Calu3 (cell line): ENCODE results near the gene GALNTL6. TPM values are rescaled to one million over a fixed set of nuclear protein-coding genes. Genes with fewer than 3 reads are reported as not detected.

Experiments used
- BruUV-seq: library from RNA; stranded (reverse); fragments of 400-500 nt; replicated peaks from 2 replicates; lab custom pipeline; 2021; lab: Mats Ljungman, UMichigan
- CTCF ChIA-PET: fragments of 300-600 bp; sonication (Branson Sonifier 250); formaldehyde crosslinking; loops from one replicate; lab custom pipeline; 2022; ENCODE audit warnings: antibody characterized with exemption; lab: Charles Lee
- DNase-seq: peaks from one replicate; pipeline ENCODE4 v3.0.0; 2022
- H3K27ac Mint-ChIP-seq: one replicate; pipeline ENCODE4 v1.8.0; 2022; ENCODE audit warnings: mixed read lengths; ENCODE audit not compliant: unreplicated experiment
- H3K27me3 Mint-ChIP-seq: one replicate; pipeline ENCODE4 v1.8.0; 2022; ENCODE audit warnings: mixed read lengths; ENCODE audit not compliant: unreplicated experiment
- H3K36me3 Mint-ChIP-seq: one replicate; pipeline ENCODE4 v1.8.0; 2022; ENCODE audit warnings: mild to moderate bottlenecking, moderate library complexity, mixed read lengths; ENCODE audit not compliant: insufficient read depth, unreplicated experiment
- H3K4me1 Mint-ChIP-seq: one replicate; pipeline ENCODE4 v1.8.0; 2022; ENCODE audit warnings: mild to moderate bottlenecking, low read depth, mixed read lengths; ENCODE audit not compliant: unreplicated experiment
- H3K4me3 Mint-ChIP-seq: one replicate; pipeline ENCODE4 v1.8.0; 2022; ENCODE audit warnings: mild to moderate bottlenecking, low read depth, moderate library complexity, mixed read lengths; ENCODE audit not compliant: unreplicated experiment
- H3K9me3 Mint-ChIP-seq: one replicate; pipeline ENCODE4 v1.8.0; 2022; ENCODE audit warnings: low read depth, mixed read lengths; ENCODE audit not compliant: unreplicated experiment
- CTCF ChIP-seq: fragments of 200-600 bp; IDR thresholded peaks from one replicate; pipeline ENCODE4 v1.8.0; 2022; ENCODE audit warnings: antibody characterized with exemption; ENCODE audit not compliant: unreplicated experiment
- intact Hi-C: fragments of 100-400 bp; cut with micrococcal nuclease; formaldehyde crosslinking; loops from one replicate; pipeline ENCODE4 v1.10.0; 2022; ENCODE audit not compliant: unreplicated experiment
- total RNA-seq: library from RNA; stranded (reverse); gene quantifications from 2 replicates; pipeline ENCODE4 v1.2.3, GENCODE V29; 2022

The GALNTL6 gene
- total RNA-seq, 1 experiment from 2014 or later = not detected

GRCh38 chr4:173061160-173061559 lies 1248.0 kb downstream of the GALNTL6 start:
- TF ChIP-seq CTCF = no peak
- no peaks in the 10 kb centered on the region for H3K36me3 Mint-ChIP-seq
- no peaks in the 10 kb centered on the region for H3K27me3 Mint-ChIP-seq
- intact Hi-C loops = no loop called here
- H3K27ac Mint-ChIP-seq = no peak overlapping the region
- BruUV-seq = no TSS peak
- DNase-seq = no peak
- peaks cover 2% of the 10 kb centered on the region for H3K9me3 Mint-ChIP-seq
- H3K4me3 Mint-ChIP-seq = no peak overlapping the region
- H3K4me1 Mint-ChIP-seq = peaks cover 8% of the 10 kb centered on the region
- CTCF ChIA-PET = no interaction called here

GRCh38 chr4:173073939-173074500 lies 1260.8 kb downstream of the GALNTL6 start:
- intact Hi-C loops = no loop called here

GRCh38 chr4:173074501-173074946 lies 1261.3 kb downstream of the GALNTL6 start:
- H3K9me3 Mint-ChIP-seq = peaks cover 3% of the 10 kb centered on the region

More at GRCh38 chr4:173073939-173074500, 1260.8 kb downstream of the GALNTL6 start:
- Mint-ChIP-seq H3K9me3 (peaks cover 3% of the 10 kb centered on the region), H3K27ac (no peak overlapping the region), H3K4me1 (peaks cover 7% of the 10 kb centered on the region), H3K4me3 (no peak overlapping the region), H3K36me3 (no peaks in the 10 kb centered on the region), H3K27me3 (no peaks in the 10 kb centered on the region)
- CTCF ChIA-PET = no interaction called here
- no TSS peak for BruUV-seq
- no peak for TF ChIP-seq CTCF
- DNase-seq = no peak

GRCh38 chr4:173076903-173077634 lies 1263.9 kb downstream of the GALNTL6 start:
- Mint-ChIP-seq H3K4me3 (no peak overlapping the region), H3K27ac (no peak overlapping the region), H3K36me3 (no peaks in the 10 kb centered on the region), H3K9me3 (peaks cover 7% of the 10 kb centered on the region), H3K27me3 (no peaks in the 10 kb centered on the region), H3K4me1 (peaks cover 7% of the 10 kb centered on the region)
- DNase-seq = no peak
- no peak for TF ChIP-seq CTCF
- intact Hi-C loops = no loop called here
- CTCF ChIA-PET = no interaction called here
- no TSS peak for BruUV-seq

More at GRCh38 chr4:173074501-173074946, 1261.3 kb downstream of the GALNTL6 start:
- CTCF ChIA-PET = interaction anchor here (0.6 kb wide), 1 partner anchor 223 kb away, joined by 3 read pairs; no protein-coding TSS in a partner anchor
- no peak overlapping the region for H3K4me3 Mint-ChIP-seq
- H3K27me3 Mint-ChIP-seq = no peaks in the 10 kb centered on the region
- peak; percentile 4 for DNase-seq
- H3K36me3 Mint-ChIP-seq = no peaks in the 10 kb centered on the region
- H3K4me1 Mint-ChIP-seq = peaks cover 7% of the 10 kb centered on the region
- intact Hi-C loops = no loop called here
- TF ChIP-seq CTCF = no peak
- BruUV-seq = no TSS peak
- H3K27ac Mint-ChIP-seq = no peak overlapping the region
